HepG2 (cell line): ENCODE measurements around the gene MC4R. TPM values are rescaled to one million over a fixed set of nuclear protein-coding genes. Genes with fewer than 3 reads are reported as not detected.
"Not testable (repeated sequence)": the region's sequence is repeated elsewhere in the genome, so short reads cannot be mapped to it uniquely, and the experiment has no call there.

Experiments used
- ATAC-seq: fragments of 200-7000 bp; cut with Tn5 transposase; 3 replicates; pipeline ENCODE4 v1.9.1; 2020; ENCODE audit warnings: mild to moderate bottlenecking, moderate library complexity
- BruUV-seq: library from RNA; stranded (reverse); fragments of 400-500 nt; replicated peaks from 2 replicates; lab custom pipeline; 2021; lab: Mats Ljungman, UMichigan
- CTCF ChIA-PET: fragments of 300-600 bp; formaldehyde crosslinking; extraction: SDS; loops from one replicate; lab custom pipeline; 2021; ENCODE audit warnings: low total read pairs, inconsistent platforms, low intra/inter-chr PET ratio; lab: Yijun Ruan, JAX
- POLR2A ChIA-PET: fragments of 350-600 bp; sonication (Branson Sonifier 250); formaldehyde crosslinking; loops from one replicate; lab custom pipeline; 2020; ENCODE audit warnings: antibody characterized with exemption, inconsistent platforms; lab: Yijun Ruan, JAX
- DNase-seq: peaks from one replicate; pipeline ENCODE4 v3.0.0-alpha.2; 2015; ENCODE audit warnings: low spot score
- FAIRE-seq: peaks from 3 replicates; lab custom pipeline; 2011; peaks lifted over from hg19 to GRCh38; lab: Jason Lieb, UNC
- H2AFZ ChIP-seq: one replicate; pipeline ENCODE4 v1.6.1; 2011; ENCODE audit warnings: low read length, inconsistent platforms
- H3K27ac ChIP-seq: fragments of 300-600 bp; 3 replicates; pipeline ENCODE4 v1.8.0; 2011; ENCODE audit warnings: mixed run types, mild to moderate bottlenecking, mixed read lengths, low read length, inconsistent platforms; ENCODE audit not compliant: insufficient read depth; ENCODE audit errors: extremely low read length
- H3K27me3 ChIP-seq, 2 experiments: fragments of 200-600 bp in 1 of 2; 2 replicates in 1 of 2; 3 replicates in 1 of 2; pipeline versions ENCODE4 v1.6.0 to v1.8.0; 2011; ENCODE audit warnings: low read length in 2 of 2, mild to moderate bottlenecking in 2 of 2, moderate library complexity in 2 of 2, inconsistent platforms in 1 of 2; ENCODE audit not compliant: insufficient read depth in 2 of 2, control insufficient read depth in 1 of 2
- H3K36me3 ChIP-seq, 2 experiments: fragments of 200-600 bp in 1 of 2; replicated peaks in 1 of 2; 2 replicates in 1 of 2; 3 replicates in 1 of 2; pipeline versions ENCODE4 v1.5.1 to v1.8.0; 2011; ENCODE audit warnings: low read length in 2 of 2, inconsistent platforms in 1 of 2; ENCODE audit not compliant: insufficient read depth in 2 of 2, control insufficient read depth in 1 of 2
- H3K4me1 ChIP-seq: 2 replicates; pipeline ENCODE4 v1.5.1; 2012; ENCODE audit warnings: low read length, inconsistent platforms; ENCODE audit not compliant: insufficient read depth
- H3K4me2 ChIP-seq: 2 replicates; pipeline ENCODE4 v1.6.0; 2011; ENCODE audit warnings: low read depth, low read length, inconsistent platforms
- H3K4me3 ChIP-seq, 3 experiments: fragments of 200-600 bp in 1 of 3; sonication (generic), shearing (Covaris generic) in 1 of 3; replicated peaks in 1 of 3; 2 replicates each; pipeline ENCODE4 v1.5.1; 2011 to 2016; ENCODE audit warnings: low read length in 3 of 3, inconsistent platforms in 2 of 3, low read depth in 2 of 3, mild to moderate bottlenecking in 2 of 3, control low read depth in 1 of 3, mixed read lengths in 1 of 3; ENCODE audit not compliant: insufficient read depth in 1 of 3
- H3K79me2 ChIP-seq: one replicate; pipeline ENCODE4 v1.6.1; 2011; ENCODE audit warnings: low read length, inconsistent platforms; ENCODE audit not compliant: insufficient read depth
- H3K9ac ChIP-seq: 2 replicates; pipeline ENCODE4 v1.6.0; 2011; ENCODE audit warnings: mild to moderate bottlenecking, low read depth, low read length, inconsistent platforms; ENCODE audit not compliant: insufficient read depth
- H3K9me3 ChIP-seq: 2 replicates; pipeline ENCODE4 v1.5.1; 2012; ENCODE audit warnings: mild to moderate bottlenecking, low read length
- H4K20me1 ChIP-seq: 2 replicates; pipeline ENCODE4 v1.6.0; 2011; ENCODE audit warnings: inconsistent platforms, mild to moderate bottlenecking, low read length, moderate library complexity; ENCODE audit not compliant: insufficient read depth
- GABPA ChIP-seq, 2 experiments: IDR thresholded peaks; 2 replicates each; pipeline ENCODE4 v1.6.1; 2011 to 2016; ENCODE audit warnings: low read depth in 2 of 2, low read length in 1 of 2, missing biosample characterization in 1 of 2, missing genetic modification characterization in 1 of 2
- MTA1 ChIP-seq: sonication (generic); formaldehyde crosslinking; IDR thresholded peaks from 2 replicates; pipeline ENCODE4 v1.4.0; 2020; ENCODE audit warnings: missing genetic modification reagents, mild to moderate bottlenecking, borderline replicate concordance
- SNAPC2 ChIP-seq: sonication (generic); formaldehyde crosslinking; IDR thresholded peaks from 2 replicates; pipeline ENCODE4 v1.8.1; 2022; ENCODE audit warnings: mild to moderate bottlenecking, missing genetic modification reagents
- SRSF1 ChIP-seq: fragments of 200-400 bp; formaldehyde crosslinking; optimal IDR thresholded peaks from 2 replicates; pipeline ENCODE3; 2017; ENCODE audit warnings: mild to moderate bottlenecking, low read depth, low read length, moderate library complexity
- YEATS4 ChIP-seq: sonication (generic); formaldehyde crosslinking; IDR thresholded peaks from 2 replicates; pipeline ENCODE4 v1.4.0; 2020; ENCODE audit warnings: missing genetic modification reagents, borderline replicate concordance
- WGBS: methylation state at CpG from one replicate; pipeline ENCODE4 v1.1.6; 2017; ENCODE audit warnings: low lambda C conversion rate; 5-methylcytosine and 5-hydroxymethylcytosine counted together
- in situ Hi-C: cut with HindIII; loops from 2 replicates; pipeline ENCODE4 v1.10.0; 2017; ENCODE audit warnings: low pct_unique_long_range_greater_than_20kb; ENCODE audit not compliant: extremely low pct_ligation_motif_present
- intact Hi-C: fragments of 100-400 bp; cut with micrococcal nuclease; formaldehyde crosslinking; loops from one replicate; pipeline ENCODE4 v1.10.0; 2022; ENCODE audit not compliant: unreplicated experiment
- polyA plus RNA-seq, 8 experiments: library from polyadenylated mRNA; depleted of rRNA in 3 of 8; stranded (reverse) in 7 of 8; unstranded in 1 of 8; fragments of >200 nt; fragmentation: Illumina TruSeq in 4 of 8; extraction: Trizol in 4 of 8; gene quantifications; 2 replicates each; pipeline versions ENCODE4 v1.2.1 to v1.2.3, GENCODE V29; 2011 to 2016; ENCODE audit warnings: low read depth in 4 of 8, missing spikeins in 1 of 8, mixed read lengths in 1 of 8; ENCODE audit not compliant: insufficient read depth in 1 of 8
- total RNA-seq, 5 experiments: library from RNA; depleted of rRNA; stranded (reverse); fragments of >200 nt; fragmentation: Illumina TruSeq; extraction: Trizol; gene quantifications; 2 replicates each; pipeline ENCODE4 v1.2.3, GENCODE V29; 2016; ENCODE audit warnings: low read depth in 1 of 5

Gene MC4R
- total and polyA plus RNA-seq, 2 of the 13 experiments (the other 11 are each of a cell fraction or from before 2014, with no cell fraction given), result not detected

DNA sequence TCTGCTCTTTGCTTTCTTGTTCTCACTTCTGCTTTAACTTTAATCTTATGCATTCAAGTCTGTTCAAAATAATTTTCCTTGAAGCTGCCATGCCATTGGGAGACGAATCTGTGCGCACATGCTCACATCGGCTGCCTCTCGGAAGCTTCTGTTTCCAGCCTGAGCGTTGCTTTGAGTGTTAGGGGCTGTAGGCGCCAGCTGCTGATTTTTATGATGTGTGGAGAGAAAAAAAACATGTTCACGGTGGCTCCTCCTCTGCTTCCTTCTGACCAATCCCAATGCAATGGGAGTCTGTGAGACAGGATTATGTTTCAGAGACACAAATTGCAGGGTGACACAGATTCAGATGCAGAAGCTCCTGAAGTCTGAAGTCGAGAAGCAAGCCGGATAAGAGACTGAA is at the start of gene MC4R (continued):
- TF ChIP-seq GABPA (IDR thresholded peaks at IDR 0.05; ENCODE audit: low read depth, low read length) (no peak), GABPA (CRISPR knock-in tag; IDR thresholded peaks at IDR 0.05; ENCODE audit: low read depth) (no peak), MTA1 (CRISPR knock-in tag) (no peak)

DNA sequence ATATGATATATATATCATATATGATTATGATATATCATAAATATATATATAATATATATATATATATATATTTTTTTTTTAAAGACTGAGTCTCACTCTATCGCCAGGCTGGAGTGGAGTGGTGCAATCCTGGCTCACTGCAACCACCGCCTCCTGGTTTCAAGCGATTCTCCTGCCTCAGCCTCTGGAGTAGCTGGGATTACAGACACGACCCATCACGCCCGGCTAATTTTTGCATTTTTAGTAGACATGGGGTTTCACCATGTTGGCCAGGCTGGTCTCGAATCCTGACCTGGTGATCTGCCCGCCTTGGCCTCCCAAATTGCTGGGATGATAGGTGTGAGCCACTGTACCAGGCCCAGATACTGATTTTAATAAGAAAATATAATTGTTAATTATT is 49.7 kb upstream of the MC4R start:
- H3K4me2 ChIP-seq, H3K36me3 ChIP-seq, H3K9ac ChIP-seq, H4K20me1 ChIP-seq, H3K27ac ChIP-seq, POLR2A ChIA-PET, H3K79me2 ChIP-seq, ATAC-seq, BruUV-seq, DNase-seq, FAIRE-seq, intact Hi-C loops, H3K4me1 ChIP-seq, H3K27me3 ChIP-seq, H2AFZ ChIP-seq, in situ Hi-C loops, H3K9me3 ChIP-seq, CTCF ChIA-PET, H3K4me3 ChIP-seq: not testable (repeated sequence)
- WGBS, result 41% methylated on average over 8 of the region's 8 CpGs

GRCh38 chr18:60421356-60422118 is 49.0 kb upstream of the MC4R start:
- DNase-seq, result no peak
- no peak for FAIRE-seq
- intact Hi-C loops, result no loop called here

More at GRCh38 chr18:60421356-60422118, 49.0 kb upstream of the MC4R start:
- Histone ChIP-seq H3K79me2 (no peaks in the 10 kb centered on the region), H3K4me3 (no peak overlapping the region), H3K9me3 (no peaks in the 10 kb centered on the region), H3K9ac (no peak overlapping the region), H3K4me2 (no peak overlapping the region), H3K4me1 (no peaks in the 10 kb centered on the region), H3K36me3 (no peaks in the 10 kb centered on the region), H3K27me3 (no peaks in the 10 kb centered on the region), H2AFZ (no peak overlapping the region), H4K20me1 (no peaks in the 10 kb centered on the region), H3K27ac (no peak overlapping the region)
- POLR2A ChIA-PET, result no interaction called here
- 10% methylated on average over 18 of the region's 21 CpGs for WGBS
- no TSS peak for BruUV-seq
- in situ Hi-C loops, result no loop called here
- ATAC-seq, result no peak
- TF ChIP-seq SNAPC2 (CRISPR knock-in tag) (no peak), SRSF1 (no peak), YEATS4 (CRISPR knock-in tag) (no peak)
- CTCF ChIA-PET, result no interaction called here
